Stimulated activated naive CD8-positive, alpha-beta T cell treated with anti-CD3 and anti-CD28 coated beads, Interleukin-15, amount 100 ng/mL, for 72 hours (primary cell): ENCODE data around the gene KCNB1.

Experiments used
- ATAC-seq: fragments of 150-1000 bp; cut with Tn5 transposase; 2 replicates; pipeline ENCODE4 v1.10.0; 2021; ENCODE audit warnings: mild to moderate bottlenecking, moderate library complexity
- DNase-seq, 2 donors: peaks; one replicate each; pipeline ENCODE4 v3.0.0; 2021 to 2022
- H3K27ac Mint-ChIP-seq, 2 donors: one replicate each; pipeline ENCODE4 v1.8.0; 2022; ENCODE audit warnings: mild to moderate bottlenecking in 2 of 2, mixed read lengths in 2 of 2, moderate library complexity in 2 of 2
- H3K27me3 Mint-ChIP-seq: one replicate; pipeline ENCODE4 v1.8.0; 2022; ENCODE audit warnings: mixed read lengths
- H3K4me1 Mint-ChIP-seq: one replicate; pipeline ENCODE4 v1.8.0; 2022; ENCODE audit warnings: mild to moderate bottlenecking, mixed read lengths
- H3K4me3 Mint-ChIP-seq, 2 donors: one replicate each; pipeline ENCODE4 v1.8.0; 2022; ENCODE audit warnings: mild to moderate bottlenecking in 2 of 2, mixed read lengths in 2 of 2, moderate library complexity in 1 of 2
- H3K9me3 Mint-ChIP-seq, 2 donors: one replicate each; pipeline ENCODE4 v1.8.0; 2022; ENCODE audit warnings: mixed read lengths in 2 of 2

The KCNB1 gene

GRCh38 chr20:49360242-49360968 lies 122.1 kb downstream of the KCNB1 start:
- DNase-seq, result no peak
- ATAC-seq, result no peak
- no peak overlapping the region for H3K27ac Mint-ChIP-seq
- H3K4me1 Mint-ChIP-seq, result no peaks in the 10 kb centered on the region
- H3K9me3 Mint-ChIP-seq, result no peaks in the 10 kb centered on the region
- no peak overlapping the region for H3K4me3 Mint-ChIP-seq
- H3K27me3 Mint-ChIP-seq, result peaks cover 1% of the 10 kb centered on the region

GRCh38 chr20:49356676-49357075 lies 125.8 kb downstream of the KCNB1 start:
- H3K4me3 Mint-ChIP-seq, result no peak overlapping the region
- no peaks in the 10 kb centered on the region for H3K9me3 Mint-ChIP-seq
- DNase-seq (no peak), ATAC-seq (no peak)
- no peaks in the 10 kb centered on the region for H3K4me1 Mint-ChIP-seq
- H3K27ac Mint-ChIP-seq, result no peak overlapping the region
- peaks cover 10% of the 10 kb centered on the region for H3K27me3 Mint-ChIP-seq

- Mint-ChIP-seq H3K27me3 (peaks cover 17% of the 10 kb centered on the region), H3K4me1 (no peaks in the 10 kb centered on the region), H3K27ac (no peak overlapping the region), H3K4me3 (no peak overlapping the region), H3K9me3 (no peaks in the 10 kb centered on the region)
- no peak for ATAC-seq
- no peak for DNase-seq
These were observed 127.8 kb downstream of the KCNB1 start for GRCh38 chr20:49354673-49355072.

GRCh38 chr20:49353348-49353747 lies 129.1 kb downstream of the KCNB1 start:
- Mint-ChIP-seq H3K9me3 (no peaks in the 10 kb centered on the region), H3K4me1 (no peaks in the 10 kb centered on the region), H3K27ac (no peak overlapping the region), H3K27me3 (peaks cover 17% of the 10 kb centered on the region), H3K4me3 (no peak overlapping the region)
- ATAC-seq (no peak), DNase-seq (no peak)

GRCh38 chr20:49352751-49353150 lies 129.7 kb downstream of the KCNB1 start:
- no peak for DNase-seq
- H3K4me3 Mint-ChIP-seq, result no peak overlapping the region
- H3K9me3 Mint-ChIP-seq, result no peaks in the 10 kb centered on the region
- no peak for ATAC-seq
- H3K4me1 Mint-ChIP-seq, result peaks cover 4% of the 10 kb centered on the region
- H3K27ac Mint-ChIP-seq, result no peak overlapping the region
- H3K27me3 Mint-ChIP-seq, result peaks cover 20% of the 10 kb centered on the region

GRCh38 chr20:49351775-49352174 lies 130.7 kb downstream of the KCNB1 start:
- Mint-ChIP-seq H3K4me1 (peaks cover 8% of the 10 kb centered on the region), H3K27ac (no peak overlapping the region), H3K9me3 (no peaks in the 10 kb centered on the region), H3K27me3 (peaks cover 28% of the 10 kb centered on the region), H3K4me3 (no peak overlapping the region)
- DNase-seq, result no peak
- ATAC-seq, result no peak

GRCh38 chr20:49349694-49350252 lies 132.7 kb downstream of the KCNB1 start:
- Mint-ChIP-seq H3K27me3 (peaks cover 28% of the 10 kb centered on the region), H3K4me1 (peaks cover 8% of the 10 kb centered on the region), H3K27ac (no peak overlapping the region), H3K4me3 (no peak overlapping the region), H3K9me3 (no peaks in the 10 kb centered on the region)
- ATAC-seq, result no peak
- no peak for DNase-seq

GRCh38 chr20:49349078-49349477 lies 133.4 kb downstream of the KCNB1 start:
- Mint-ChIP-seq H3K27me3 (peaks cover 28% of the 10 kb centered on the region), H3K4me3 (no peak overlapping the region), H3K4me1 (peaks cover 8% of the 10 kb centered on the region), H3K9me3 (no peaks in the 10 kb centered on the region), H3K27ac (no peak overlapping the region)
- no peak for ATAC-seq
- DNase-seq, result no peak

GRCh38 chr20:49348563-49348962 lies 133.9 kb downstream of the KCNB1 start:
- Mint-ChIP-seq H3K4me1 (peaks cover 8% of the 10 kb centered on the region), H3K27ac (no peak overlapping the region), H3K9me3 (no peaks in the 10 kb centered on the region), H3K4me3 (no peak overlapping the region), H3K27me3 (peaks cover 33% of the 10 kb centered on the region)
- no peak for DNase-seq
- ATAC-seq, result no peak

GRCh38 chr20:49347156-49347555 lies 135.3 kb downstream of the KCNB1 start:
- Mint-ChIP-seq H3K27ac (peak overlapping the region in 1 of 2 donors; percentile 38), H3K4me1 (peaks cover 8% of the 10 kb centered on the region), H3K27me3 (peaks cover 35% of the 10 kb centered on the region), H3K9me3 (no peaks in the 10 kb centered on the region), H3K4me3 (no peak overlapping the region)
- ATAC-seq, result no peak
- no peak for DNase-seq

GRCh38 chr20:49346682-49347081 lies 135.8 kb downstream of the KCNB1 start:
- Mint-ChIP-seq H3K4me1 (peaks cover 8% of the 10 kb centered on the region), H3K9me3 (no peaks in the 10 kb centered on the region), H3K27me3 (peaks cover 30% of the 10 kb centered on the region), H3K4me3 (no peak overlapping the region), H3K27ac (no peak overlapping the region)
- DNase-seq (no peak), ATAC-seq (no peak)

- peaks cover 24% of the 10 kb centered on the region for H3K27me3 Mint-ChIP-seq
- H3K4me3 Mint-ChIP-seq, result no peak overlapping the region
- no peaks in the 10 kb centered on the region for H3K9me3 Mint-ChIP-seq
- DNase-seq (no peak), ATAC-seq (no peak)
- H3K27ac Mint-ChIP-seq, result no peak overlapping the region
- H3K4me1 Mint-ChIP-seq, result peaks cover 8% of the 10 kb centered on the region
These were observed 136.9 kb downstream of the KCNB1 start for GRCh38 chr20:49345524-49345923.

- ATAC-seq (no peak), DNase-seq (no peak)
- Mint-ChIP-seq H3K27me3 (peaks cover 24% of the 10 kb centered on the region), H3K4me1 (peaks cover 8% of the 10 kb centered on the region), H3K9me3 (no peaks in the 10 kb centered on the region), H3K27ac (no peak overlapping the region), H3K4me3 (no peak overlapping the region)
These were observed 137.5 kb downstream of the KCNB1 start for GRCh38 chr20:49344975-49345374.

- DNase-seq (no peak), ATAC-seq (no peak)
- peaks cover 8% of the 10 kb centered on the region for H3K4me1 Mint-ChIP-seq
- H3K27ac Mint-ChIP-seq, result no peak overlapping the region
- H3K9me3 Mint-ChIP-seq, result no peaks in the 10 kb centered on the region
- H3K4me3 Mint-ChIP-seq, result no peak overlapping the region
- peaks cover 24% of the 10 kb centered on the region for H3K27me3 Mint-ChIP-seq
These were observed 138.3 kb downstream of the KCNB1 start for GRCh38 chr20:49344140-49344539.

GRCh38 chr20:49343246-49343645 lies 139.2 kb downstream of the KCNB1 start:
- Mint-ChIP-seq H3K27ac (no peak overlapping the region), H3K4me1 (peaks cover 8% of the 10 kb centered on the region), H3K9me3 (no peaks in the 10 kb centered on the region), H3K4me3 (no peak overlapping the region), H3K27me3 (peaks cover 24% of the 10 kb centered on the region)
- ATAC-seq (no peak), DNase-seq (no peak)

- H3K4me3 Mint-ChIP-seq, result no peak overlapping the region
- H3K27me3 Mint-ChIP-seq, result peaks cover 12% of the 10 kb centered on the region
- DNase-seq (no peak), ATAC-seq (no peak)
- H3K4me1 Mint-ChIP-seq, result no peaks in the 10 kb centered on the region
- H3K9me3 Mint-ChIP-seq, result no peaks in the 10 kb centered on the region
- H3K27ac Mint-ChIP-seq, result no peak overlapping the region
These were observed 142.1 kb downstream of the KCNB1 start for GRCh38 chr20:49340161-49340966.
